Ishikawa (cell line): ENCODE measurements around the gene CSTPP1.

Source experiments
- CEBPB ChIP-seq: IDR thresholded peaks from 2 replicates; pipeline ENCODE4 v1.6.1; 2012
- CREB1 ChIP-seq: IDR thresholded peaks from 2 replicates; pipeline ENCODE4 v1.6.1; 2012; ENCODE audit warnings: low read depth
- EGR1 ChIP-seq: IDR thresholded peaks from 2 replicates; pipeline ENCODE4 v1.6.1; 2012
- EP300 ChIP-seq: IDR thresholded peaks from 2 replicates; pipeline ENCODE4 v1.6.1; 2012; ENCODE audit warnings: borderline replicate concordance
- RAD21 ChIP-seq: IDR thresholded peaks from 2 replicates; pipeline ENCODE4 v1.6.1; 2012; ENCODE audit warnings: low read depth
- TAF1 ChIP-seq: IDR thresholded peaks from 2 replicates; pipeline ENCODE4 v1.6.1; 2012; ENCODE audit warnings: low read depth, mild to moderate bottlenecking
- TCF12 ChIP-seq: IDR thresholded peaks from 2 replicates; pipeline ENCODE4 v1.6.1; 2012; ENCODE audit warnings: low read depth
- TEAD4 ChIP-seq: IDR thresholded peaks from 2 replicates; pipeline ENCODE4 v1.6.1; 2012
- TF ChIP-seq, protein P1 (sequence below): IDR thresholded peaks from 2 replicates; pipeline ENCODE4 v1.6.1; 2012
- TF ChIP-seq, protein P2 (sequence below): IDR thresholded peaks from 2 replicates; pipeline ENCODE4 v1.6.1; 2012; ENCODE audit warnings: low read depth, mild to moderate bottlenecking

DNA sequence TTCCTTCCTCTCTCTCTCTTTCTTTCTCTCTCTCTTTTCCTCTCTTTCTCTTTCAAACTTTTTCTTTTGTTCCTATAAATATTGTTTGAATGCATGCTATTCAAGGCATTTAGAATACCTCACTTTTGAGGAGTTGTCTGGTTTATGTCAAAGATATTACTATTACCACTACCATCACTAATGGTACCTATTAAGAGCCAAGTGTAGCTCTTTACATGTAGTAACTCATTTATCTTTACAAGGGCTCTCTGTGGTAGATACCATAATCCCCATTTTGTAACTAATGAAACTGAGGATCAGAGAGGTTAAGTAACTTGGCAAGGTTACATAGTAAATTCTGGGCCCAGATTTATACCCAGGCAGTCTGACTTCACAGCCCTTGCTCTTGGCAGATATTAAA is 116.0 kb downstream of the CSTPP1 start:
- TF ChIP-seq CREB1 (no peak), EP300 (no peak), TCF12 (no peak), TAF1 (no peak), EGR1 (no peak), RAD21 (no peak), CEBPB (no peak), TEAD4 (no peak)
- TF ChIP-seq, protein P1, sequence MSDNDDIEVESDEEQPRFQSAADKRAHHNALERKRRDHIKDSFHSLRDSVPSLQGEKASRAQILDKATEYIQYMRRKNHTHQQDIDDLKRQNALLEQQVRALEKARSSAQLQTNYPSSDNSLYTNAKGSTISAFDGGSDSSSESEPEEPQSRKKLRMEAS = no peak
- TF ChIP-seq, protein P2, sequence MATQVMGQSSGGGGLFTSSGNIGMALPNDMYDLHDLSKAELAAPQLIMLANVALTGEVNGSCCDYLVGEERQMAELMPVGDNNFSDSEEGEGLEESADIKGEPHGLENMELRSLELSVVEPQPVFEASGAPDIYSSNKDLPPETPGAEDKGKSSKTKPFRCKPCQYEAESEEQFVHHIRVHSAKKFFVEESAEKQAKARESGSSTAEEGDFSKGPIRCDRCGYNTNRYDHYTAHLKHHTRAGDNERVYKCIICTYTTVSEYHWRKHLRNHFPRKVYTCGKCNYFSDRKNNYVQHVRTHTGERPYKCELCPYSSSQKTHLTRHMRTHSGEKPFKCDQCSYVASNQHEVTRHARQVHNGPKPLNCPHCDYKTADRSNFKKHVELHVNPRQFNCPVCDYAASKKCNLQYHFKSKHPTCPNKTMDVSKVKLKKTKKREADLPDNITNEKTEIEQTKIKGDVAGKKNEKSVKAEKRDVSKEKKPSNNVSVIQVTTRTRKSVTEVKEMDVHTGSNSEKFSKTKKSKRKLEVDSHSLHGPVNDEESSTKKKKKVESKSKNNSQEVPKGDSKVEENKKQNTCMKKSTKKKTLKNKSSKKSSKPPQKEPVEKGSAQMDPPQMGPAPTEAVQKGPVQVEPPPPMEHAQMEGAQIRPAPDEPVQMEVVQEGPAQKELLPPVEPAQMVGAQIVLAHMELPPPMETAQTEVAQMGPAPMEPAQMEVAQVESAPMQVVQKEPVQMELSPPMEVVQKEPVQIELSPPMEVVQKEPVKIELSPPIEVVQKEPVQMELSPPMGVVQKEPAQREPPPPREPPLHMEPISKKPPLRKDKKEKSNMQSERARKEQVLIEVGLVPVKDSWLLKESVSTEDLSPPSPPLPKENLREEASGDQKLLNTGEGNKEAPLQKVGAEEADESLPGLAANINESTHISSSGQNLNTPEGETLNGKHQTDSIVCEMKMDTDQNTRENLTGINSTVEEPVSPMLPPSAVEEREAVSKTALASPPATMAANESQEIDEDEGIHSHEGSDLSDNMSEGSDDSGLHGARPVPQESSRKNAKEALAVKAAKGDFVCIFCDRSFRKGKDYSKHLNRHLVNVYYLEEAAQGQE = no peak
